ENCODE measurements around the gene STAG1.
"Not testable (repeated sequence)": the region's sequence is repeated elsewhere in the genome, so short reads cannot be mapped to it uniquely, and the experiment has no call there.

The STAG1 gene

DNA sequence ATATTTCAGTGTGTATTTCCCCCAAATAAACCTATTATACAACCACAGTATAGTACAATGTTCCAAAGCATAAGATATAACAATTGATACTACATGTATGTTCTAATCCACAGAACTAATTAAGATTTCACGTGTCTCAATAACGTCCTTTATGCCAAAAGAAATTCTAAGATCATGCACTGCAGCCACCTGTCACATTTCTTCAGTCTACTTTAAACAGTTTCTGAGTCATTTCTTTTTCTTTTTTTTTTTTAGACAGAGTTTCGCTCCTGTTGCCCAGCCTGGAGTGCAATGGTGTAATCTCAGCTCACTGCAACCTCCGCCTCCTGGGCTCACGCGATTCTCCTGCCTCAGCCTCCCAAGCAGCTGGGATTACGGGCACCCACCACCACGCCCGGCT, 190.2 kb downstream of the STAG1 start (continued):
- TF ChIP-seq MYNN (tag by site-specific recombination; IDR thresholded peaks at IDR 0.05; ENCODE audit: borderline replicate concordance): no peak
- no peak for TF ChIP-seq ZNF658 (tag by site-specific recombination; IDR thresholded peaks at IDR 0.05)
- TF ChIP-seq ZNF830 (tag by site-specific recombination; IDR thresholded peaks at IDR 0.05; ENCODE audit: low read depth): no peak
- no peak for TF ChIP-seq ZNF707 (tag by site-specific recombination; IDR thresholded peaks at IDR 0.05)
- TF ChIP-seq, protein P1, sequence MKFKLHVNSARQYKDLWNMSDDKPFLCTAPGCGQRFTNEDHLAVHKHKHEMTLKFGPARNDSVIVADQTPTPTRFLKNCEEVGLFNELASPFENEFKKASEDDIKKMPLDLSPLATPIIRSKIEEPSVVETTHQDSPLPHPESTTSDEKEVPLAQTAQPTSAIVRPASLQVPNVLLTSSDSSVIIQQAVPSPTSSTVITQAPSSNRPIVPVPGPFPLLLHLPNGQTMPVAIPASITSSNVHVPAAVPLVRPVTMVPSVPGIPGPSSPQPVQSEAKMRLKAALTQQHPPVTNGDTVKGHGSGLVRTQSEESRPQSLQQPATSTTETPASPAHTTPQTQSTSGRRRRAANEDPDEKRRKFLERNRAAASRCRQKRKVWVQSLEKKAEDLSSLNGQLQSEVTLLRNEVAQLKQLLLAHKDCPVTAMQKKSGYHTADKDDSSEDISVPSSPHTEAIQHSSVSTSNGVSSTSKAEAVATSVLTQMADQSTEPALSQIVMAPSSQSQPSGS (tag by site-specific recombination; IDR thresholded peaks at IDR 0.05; ENCODE audit: low read depth): no peak
- no peak for TF ChIP-seq ZNF248 (tag by site-specific recombination; IDR thresholded peaks at IDR 0.05)

DNA sequence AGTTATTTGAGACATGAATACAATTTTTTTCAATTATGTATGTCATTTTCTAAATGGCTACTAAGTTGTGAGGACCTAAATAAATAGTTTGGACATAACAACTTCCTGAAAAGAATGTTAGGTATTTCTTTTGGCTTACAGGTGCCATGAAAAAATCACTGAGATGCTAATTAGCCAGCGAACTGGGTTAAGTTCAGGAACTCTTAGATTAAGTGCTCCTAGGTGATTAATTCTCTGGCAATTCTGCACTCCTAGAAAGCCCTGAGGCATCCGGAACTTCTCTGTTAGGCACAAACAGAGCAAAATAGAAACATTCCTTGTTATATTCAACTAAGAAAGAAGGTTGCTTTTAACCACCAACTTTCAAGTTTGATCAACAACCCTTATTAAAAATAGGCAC, 192.3 kb downstream of the STAG1 start:
- ChIA-PET POLR2A (no interaction called here), CTCF (no interaction called here)
- TF ChIP-seq ZNF19 (tag by site-specific recombination; IDR thresholded peaks at IDR 0.05; ENCODE audit: low read depth) (no peak), ZNF629 (tag by site-specific recombination; IDR thresholded peaks at IDR 0.05) (no peak), ZNF274 (IDR thresholded peaks at IDR 0.05; ENCODE audit: low read length) (no peak), ZNF274 (tag by site-specific recombination; IDR thresholded peaks at IDR 0.05; ENCODE audit: borderline replicate concordance) (no peak), ZSCAN16 (tag by site-specific recombination; IDR thresholded peaks at IDR 0.05) (no peak), MYNN (tag by site-specific recombination; IDR thresholded peaks at IDR 0.05; ENCODE audit: borderline replicate concordance) (no peak), ZNF2 (tag by site-specific recombination; IDR thresholded peaks at IDR 0.05) (no peak), ZNF248 (tag by site-specific recombination; IDR thresholded peaks at IDR 0.05) (no peak), GLI2 (tag by site-specific recombination; IDR thresholded peaks at IDR 0.05; ENCODE audit: borderline replicate concordance, low read depth) (no peak), ZNF600 (tag by site-specific recombination; IDR thresholded peaks at IDR 0.05) (no peak), ZNF138 (tag by site-specific recombination; IDR thresholded peaks at IDR 0.05; ENCODE audit: borderline replicate concordance) (no peak), ZNF529 (tag by site-specific recombination; IDR thresholded peaks at IDR 0.05; ENCODE audit: insufficient replicate concordance) (no peak), SP3 (tag by site-specific recombination; IDR thresholded peaks at IDR 0.05) (no peak)
- TF ChIP-seq, protein P2, sequence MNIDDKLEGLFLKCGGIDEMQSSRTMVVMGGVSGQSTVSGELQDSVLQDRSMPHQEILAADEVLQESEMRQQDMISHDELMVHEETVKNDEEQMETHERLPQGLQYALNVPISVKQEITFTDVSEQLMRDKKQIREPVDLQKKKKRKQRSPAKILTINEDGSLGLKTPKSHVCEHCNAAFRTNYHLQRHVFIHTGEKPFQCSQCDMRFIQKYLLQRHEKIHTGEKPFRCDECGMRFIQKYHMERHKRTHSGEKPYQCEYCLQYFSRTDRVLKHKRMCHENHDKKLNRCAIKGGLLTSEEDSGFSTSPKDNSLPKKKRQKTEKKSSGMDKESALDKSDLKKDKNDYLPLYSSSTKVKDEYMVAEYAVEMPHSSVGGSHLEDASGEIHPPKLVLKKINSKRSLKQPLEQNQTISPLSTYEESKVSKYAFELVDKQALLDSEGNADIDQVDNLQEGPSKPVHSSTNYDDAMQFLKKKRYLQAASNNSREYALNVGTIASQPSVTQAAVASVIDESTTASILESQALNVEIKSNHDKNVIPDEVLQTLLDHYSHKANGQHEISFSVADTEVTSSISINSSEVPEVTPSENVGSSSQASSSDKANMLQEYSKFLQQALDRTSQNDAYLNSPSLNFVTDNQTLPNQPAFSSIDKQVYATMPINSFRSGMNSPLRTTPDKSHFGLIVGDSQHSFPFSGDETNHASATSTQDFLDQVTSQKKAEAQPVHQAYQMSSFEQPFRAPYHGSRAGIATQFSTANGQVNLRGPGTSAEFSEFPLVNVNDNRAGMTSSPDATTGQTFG (tag by site-specific recombination; IDR thresholded peaks at IDR 0.05; ENCODE audit: borderline replicate concordance): no peak
- TF ChIP-seq, protein P3, sequence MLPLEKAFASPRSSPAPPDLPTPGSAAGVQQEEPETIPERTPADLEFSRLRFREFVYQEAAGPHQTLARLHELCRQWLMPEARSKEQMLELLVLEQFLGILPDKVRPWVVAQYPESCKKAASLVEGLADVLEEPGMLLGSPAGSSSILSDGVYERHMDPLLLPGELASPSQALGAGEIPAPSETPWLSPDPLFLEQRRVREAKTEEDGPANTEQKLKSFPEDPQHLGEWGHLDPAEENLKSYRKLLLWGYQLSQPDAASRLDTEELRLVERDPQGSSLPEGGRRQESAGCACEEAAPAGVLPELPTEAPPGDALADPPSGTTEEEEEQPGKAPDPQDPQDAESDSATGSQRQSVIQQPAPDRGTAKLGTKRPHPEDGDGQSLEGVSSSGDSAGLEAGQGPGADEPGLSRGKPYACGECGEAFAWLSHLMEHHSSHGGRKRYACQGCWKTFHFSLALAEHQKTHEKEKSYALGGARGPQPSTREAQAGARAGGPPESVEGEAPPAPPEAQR (tag by site-specific recombination; IDR thresholded peaks at IDR 0.05): no peak
- TF ChIP-seq, protein P4, sequence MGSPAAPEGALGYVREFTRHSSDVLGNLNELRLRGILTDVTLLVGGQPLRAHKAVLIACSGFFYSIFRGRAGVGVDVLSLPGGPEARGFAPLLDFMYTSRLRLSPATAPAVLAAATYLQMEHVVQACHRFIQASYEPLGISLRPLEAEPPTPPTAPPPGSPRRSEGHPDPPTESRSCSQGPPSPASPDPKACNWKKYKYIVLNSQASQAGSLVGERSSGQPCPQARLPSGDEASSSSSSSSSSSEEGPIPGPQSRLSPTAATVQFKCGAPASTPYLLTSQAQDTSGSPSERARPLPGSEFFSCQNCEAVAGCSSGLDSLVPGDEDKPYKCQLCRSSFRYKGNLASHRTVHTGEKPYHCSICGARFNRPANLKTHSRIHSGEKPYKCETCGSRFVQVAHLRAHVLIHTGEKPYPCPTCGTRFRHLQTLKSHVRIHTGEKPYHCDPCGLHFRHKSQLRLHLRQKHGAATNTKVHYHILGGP (tag by site-specific recombination; IDR thresholded peaks at IDR 0.05): no peak
- H3K27ac ChIP-seq (ENCODE audit: extremely low read depth, low read depth, low read length): no peak overlapping the region
- no peak overlapping the region for H3K4me3 ChIP-seq (ENCODE audit: low read depth, low read length)
- H3K36me3 ChIP-seq (ENCODE audit: control insufficient read depth in 2 of 2, insufficient read depth in 1 of 2, low read length in 2 of 2): no peaks in the 10 kb centered on the region
- H3K4me1 ChIP-seq (ENCODE audit: control insufficient read depth, insufficient read depth, low read length): no peaks in the 10 kb centered on the region; the same call in 1 of the 2 replicates
- H3K9me3 ChIP-seq (ENCODE audit: control insufficient read depth, insufficient read depth, low read depth, low read length): no peaks in the 10 kb centered on the region

DNA sequence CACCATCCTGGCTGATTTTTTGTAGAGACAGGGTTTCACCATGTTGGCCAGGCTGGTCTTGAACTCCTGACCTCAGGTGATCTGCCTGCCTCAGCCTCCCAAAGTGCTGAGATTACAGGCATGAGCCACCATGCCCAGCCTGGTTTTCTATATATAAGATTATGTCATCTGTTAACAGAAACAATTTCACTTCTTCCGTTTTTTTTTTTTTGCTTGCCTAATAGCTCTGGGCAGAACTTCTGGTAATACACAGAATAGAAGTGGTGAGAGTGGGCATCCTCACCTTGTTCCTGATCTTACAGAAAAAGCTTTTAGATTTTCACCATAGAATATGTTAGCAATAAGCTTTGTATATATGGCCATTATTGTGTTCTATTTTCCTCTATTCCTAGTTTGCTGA, 202.7 kb downstream of the STAG1 start:
- H3K9me3 ChIP-seq (ENCODE audit: control insufficient read depth, insufficient read depth, low read depth, low read length); POLR2A ChIA-PET; CTCF ChIA-PET: not testable (repeated sequence)

More for the DNA sequence above, 202.7 kb downstream of the STAG1 start:
- H3K27ac ChIP-seq (ENCODE audit: extremely low read depth, low read depth, low read length); H3K4me3 ChIP-seq (ENCODE audit: low read depth, low read length); H3K36me3 ChIP-seq (ENCODE audit: control insufficient read depth in 2 of 2, insufficient read depth in 1 of 2, low read length in 2 of 2); H3K4me1 ChIP-seq (ENCODE audit: control insufficient read depth, insufficient read depth, low read length): not testable (repeated sequence)
